Stimulated activated CD8-positive, alpha-beta memory T cell treated with anti-CD3 and anti-CD28 coated beads, Interleukin-15, amount 100 ng/mL, for 48 hours (primary cell): ENCODE data around the gene ALKBH5.

Experiments
- DNase-seq, 2 donors: peaks; one replicate each; pipeline ENCODE4 v3.0.0-alpha.2; 2020; ENCODE audit warnings: low read depth in 2 of 2

ALKBH5 gene

GRCh38 chr17:18183334-18184142 is at the start of gene ALKBH5:
ALKBH5 (plus strand) TSS chr17:18183828; CDS start chr17:18184244, 416 bp downstream.
- peak; percentile 95 to 97 for DNase-seq

GRCh38 chr17:18136357-18136756 is 47.3 kb upstream of the ALKBH5 start:
- no peak for DNase-seq

DNA sequence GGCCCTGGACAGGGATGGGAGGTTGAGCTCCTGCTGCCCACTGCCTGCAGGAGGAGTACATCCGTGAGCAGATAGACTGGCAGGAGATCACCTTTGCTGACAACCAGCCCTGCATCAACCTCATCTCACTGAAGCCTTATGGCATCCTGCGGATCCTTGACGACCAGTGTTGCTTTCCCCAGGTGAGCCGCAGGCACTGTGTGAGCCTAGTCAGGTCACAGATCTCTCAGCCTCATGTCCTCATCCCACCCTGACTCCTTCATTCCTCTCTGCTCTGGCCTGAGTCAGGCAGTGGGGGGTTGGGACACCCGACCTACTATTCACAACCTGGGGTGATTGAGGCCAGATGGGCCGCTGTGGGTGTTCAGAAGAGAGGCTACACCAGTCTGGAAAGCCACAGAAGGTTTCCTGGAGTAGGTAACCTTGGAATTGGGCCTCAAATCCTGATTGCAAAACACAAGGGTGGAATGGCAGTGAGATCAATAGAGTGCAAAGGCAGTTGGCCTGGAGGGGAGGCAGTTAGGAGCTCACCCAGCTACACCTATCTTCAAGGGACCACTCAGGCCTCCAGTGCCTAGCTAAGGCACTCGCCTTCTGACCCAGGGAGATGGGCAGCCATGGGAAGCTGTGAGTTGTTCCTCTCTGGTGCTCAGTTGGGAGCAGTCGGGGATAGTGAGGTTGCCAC is 45.4 kb upstream of the ALKBH5 start:
- no peak for DNase-seq

- no peak for DNase-seq
Observed at GRCh38 chr17:18139092-18139491, 44.5 kb upstream of the ALKBH5 start.

DNA sequence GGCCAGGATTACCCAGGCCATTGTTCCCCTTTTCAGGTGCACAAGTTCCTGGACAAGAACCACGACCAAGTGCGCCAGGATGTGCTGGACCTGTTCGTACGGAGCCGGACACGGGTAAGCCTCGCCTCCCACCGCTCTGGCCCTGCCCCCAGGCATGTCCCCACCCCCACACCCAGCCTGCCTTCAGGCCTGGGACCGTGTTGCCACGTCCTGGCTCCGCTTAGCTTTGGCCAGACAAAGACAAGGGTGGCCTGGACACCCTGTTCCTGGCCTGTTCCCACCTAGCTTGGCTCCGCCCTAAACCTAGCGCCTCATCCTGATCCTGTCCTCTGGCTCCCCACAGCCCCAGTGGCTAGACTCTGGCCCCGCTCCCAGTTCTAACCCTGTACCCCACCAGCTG is 44.1 kb upstream of the ALKBH5 start:
- DNase-seq, result no peak

- no peak for DNase-seq
Observed at GRCh38 chr17:18139949-18140348, 43.7 kb upstream of the ALKBH5 start.

DNA sequence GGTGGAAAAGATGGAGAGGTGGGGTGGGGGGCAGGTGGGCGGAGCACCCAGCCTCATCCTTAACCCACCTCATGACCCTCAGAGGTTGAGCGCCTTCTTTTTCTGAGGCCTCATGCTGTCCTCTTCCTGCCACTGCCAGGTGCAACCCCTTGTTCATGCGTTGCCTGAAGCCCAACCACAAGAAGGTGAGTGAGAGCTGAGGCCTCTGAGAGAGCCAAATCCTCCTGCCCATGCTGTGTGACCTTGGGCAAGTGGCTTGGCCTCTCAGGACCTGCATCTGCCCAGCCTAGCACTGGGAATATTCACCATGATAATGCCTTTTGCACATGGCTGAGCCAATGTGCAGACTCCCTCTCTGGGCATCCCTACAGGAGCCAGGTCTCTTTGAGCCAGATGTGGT is 43.0 kb upstream of the ALKBH5 start:
- no peak for DNase-seq

DNA sequence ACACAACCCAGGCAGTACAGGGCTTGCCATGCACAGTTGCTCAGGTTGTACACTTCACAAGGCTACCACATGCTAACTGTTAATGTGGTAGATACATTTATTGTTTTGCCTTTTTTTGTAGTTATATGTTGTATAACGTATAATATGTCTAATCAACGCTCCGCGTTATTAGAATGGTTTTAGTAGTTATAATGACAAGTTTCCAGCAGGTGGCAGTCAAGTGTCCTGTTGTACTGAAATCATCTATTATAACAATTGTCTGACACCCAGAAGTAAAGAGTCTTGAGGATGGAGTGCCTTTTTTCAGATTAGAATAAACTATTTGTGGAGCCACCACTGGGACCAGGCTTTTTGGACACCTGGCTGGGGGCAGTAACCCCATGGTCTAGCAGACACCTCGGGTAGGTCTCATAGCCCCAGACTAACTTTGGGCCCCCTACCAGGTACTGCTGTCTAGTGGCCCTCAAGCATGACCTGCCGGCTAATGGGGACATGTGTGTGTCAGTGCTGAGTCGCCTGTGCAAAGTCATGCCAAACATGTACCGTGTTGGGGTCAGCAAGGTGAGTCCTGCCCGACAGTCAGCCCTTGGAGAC is 42.3 kb upstream of the ALKBH5 start:
- DNase-seq, result peak in 1 of 2 donors; percentile 7

GRCh38 chr17:18142417-18142816 is 41.2 kb upstream of the ALKBH5 start:
- DNase-seq, result no peak

- no peak for DNase-seq
Observed at GRCh38 chr17:18143044-18143936, 40.3 kb upstream of the ALKBH5 start.

DNA sequence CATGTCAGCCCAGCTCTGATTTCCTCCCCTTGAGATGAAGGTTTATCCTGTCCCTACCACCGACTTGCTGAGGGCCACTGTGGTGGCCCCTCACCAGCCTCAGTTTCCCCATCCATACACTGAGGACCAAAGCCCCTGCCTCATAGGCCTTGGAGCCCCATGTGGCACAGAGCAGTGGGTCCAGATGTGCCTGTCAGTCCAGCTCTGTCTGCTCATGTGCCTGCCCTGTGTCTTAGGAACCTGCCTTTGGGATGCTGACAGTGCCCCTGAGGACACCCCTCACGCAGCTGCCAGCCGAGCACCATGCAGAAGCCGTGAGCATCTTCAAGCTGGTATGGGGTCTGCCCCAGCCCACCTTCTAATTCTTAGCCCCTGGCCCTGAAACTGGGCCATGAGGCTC is 39.4 kb upstream of the ALKBH5 start:
- DNase-seq, result no peak

DNA sequence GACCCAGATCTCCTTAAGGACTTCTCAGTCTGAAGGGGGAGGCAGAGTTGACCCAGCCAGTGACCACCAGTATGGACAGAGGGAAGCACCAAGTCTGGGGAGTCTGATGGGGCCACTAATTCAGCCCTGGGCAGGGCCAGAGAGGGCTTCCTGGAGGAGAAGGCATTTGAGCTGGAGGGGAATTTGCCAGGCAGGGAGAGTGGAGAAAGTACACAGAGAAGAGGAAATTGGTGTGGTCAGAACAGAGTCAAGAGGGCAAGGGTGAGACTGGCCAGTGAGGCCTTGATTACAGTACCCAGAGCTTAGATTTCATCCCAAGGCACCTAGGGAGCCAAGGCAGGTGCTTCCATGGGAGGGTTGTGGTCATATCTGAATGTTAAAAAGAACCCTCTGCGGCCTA is 38.8 kb upstream of the ALKBH5 start:
- DNase-seq, result no peak

- DNase-seq, result no peak
Observed at GRCh38 chr17:18145811-18146210, 37.8 kb upstream of the ALKBH5 start.

GRCh38 chr17:18146259-18146658 is 37.4 kb upstream of the ALKBH5 start:
- no peak for DNase-seq

- DNase-seq, result no peak
Observed at GRCh38 chr17:18146980-18147379, 36.6 kb upstream of the ALKBH5 start.

- DNase-seq, result no peak
Observed at GRCh38 chr17:18148586-18148985, 35.0 kb upstream of the ALKBH5 start.

DNA sequence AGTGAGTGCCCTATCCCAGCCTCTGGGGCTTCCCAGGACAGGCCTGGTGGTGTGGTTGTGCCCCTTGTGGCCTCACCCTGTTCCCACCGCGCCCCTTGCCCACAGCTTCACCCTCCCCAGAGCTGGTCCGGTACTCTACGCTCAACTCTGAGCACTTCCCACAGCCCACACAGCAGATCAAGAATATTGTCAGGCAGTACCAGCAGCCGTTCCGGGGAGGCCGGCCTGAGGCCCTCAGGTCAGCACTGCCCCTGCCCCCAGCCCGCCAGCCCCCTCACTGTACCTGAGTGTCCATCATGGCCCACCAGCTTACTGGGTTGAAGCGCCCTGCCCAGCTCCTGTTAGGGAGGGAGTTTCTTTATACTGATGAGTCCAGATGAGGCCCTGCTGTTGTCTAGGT is 32.3 kb upstream of the ALKBH5 start:
- no peak for DNase-seq

- no peak for DNase-seq
Observed at GRCh38 chr17:18155179-18155578, 28.4 kb upstream of the ALKBH5 start.

DNA sequence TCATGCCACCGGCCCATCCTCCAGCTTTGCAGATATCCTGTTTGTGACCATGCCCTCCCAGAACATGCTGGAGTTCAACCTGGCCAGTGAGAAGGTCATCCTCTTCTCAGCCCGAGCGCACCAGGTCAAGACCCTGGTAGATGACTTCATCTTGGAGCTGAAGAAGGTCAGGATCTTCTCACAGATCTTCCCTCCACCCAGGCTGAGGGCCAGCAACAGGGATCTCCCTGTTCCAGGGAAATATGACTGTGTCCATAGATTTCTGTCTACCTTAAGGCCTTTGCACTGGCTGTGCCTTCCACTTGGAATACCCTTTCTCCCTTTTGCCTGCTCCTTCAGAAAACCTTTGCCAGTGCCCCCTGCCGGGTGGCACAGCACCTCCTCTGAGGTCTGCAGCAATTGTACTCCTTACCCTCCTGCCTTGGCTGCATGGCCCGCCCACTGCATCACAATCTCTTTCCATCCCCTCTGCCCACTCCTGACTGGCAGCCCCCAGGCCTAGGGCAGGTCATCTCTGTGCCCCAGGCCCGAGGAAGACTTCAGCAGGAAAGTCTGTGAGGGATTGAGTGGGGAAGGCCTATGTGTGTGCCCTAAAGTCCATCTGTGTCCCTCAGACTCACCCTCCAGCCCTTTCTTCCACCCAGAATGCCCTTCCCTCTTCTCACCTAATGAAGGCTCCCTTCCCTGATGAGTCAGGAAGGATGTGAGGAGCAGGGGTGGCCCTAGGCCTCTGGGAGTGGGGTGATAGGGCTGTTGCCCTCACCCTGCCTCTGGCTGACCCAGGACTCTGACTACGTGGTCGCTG is 27.3 kb upstream of the ALKBH5 start:
- no peak for DNase-seq

GRCh38 chr17:18156976-18157280 is 26.7 kb upstream of the ALKBH5 start:
- DNase-seq, result no peak

- no peak for DNase-seq
Observed at GRCh38 chr17:18157354-18157985, 26.2 kb upstream of the ALKBH5 start.
